ENCODE data around the gene MED27.

DNA sequence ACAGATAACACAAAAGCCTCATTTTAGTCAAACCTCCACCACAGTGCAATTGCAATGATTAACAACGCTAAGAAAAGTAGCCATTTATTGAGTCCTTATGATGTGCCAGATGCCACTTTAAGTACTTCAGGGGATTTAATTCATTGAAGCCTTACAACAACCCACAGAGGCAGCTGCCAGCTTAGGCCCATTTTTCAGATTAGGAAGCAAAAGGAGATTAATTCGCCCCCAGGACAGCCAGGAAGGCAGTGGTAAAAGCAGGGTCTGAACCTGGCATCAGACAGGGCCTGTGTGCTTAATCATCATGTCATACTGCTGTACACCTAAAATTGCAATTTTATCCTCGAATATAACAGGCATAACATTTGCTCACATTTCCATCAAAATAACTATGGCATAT is 23.9 kb downstream of the MED27 start:
- TF ChIP-seq ZNF274 (IDR thresholded peaks at IDR 0.05; ENCODE audit: low read depth, low read length), result no peak
- no peak for TF ChIP-seq YY1 (IDR thresholded peaks at IDR 0.05; ENCODE audit: insufficient read depth, insufficient read length)

Data from NT2/D1 (cell line).